GM20431 (cell line): ENCODE results near the gene TINCR.

ENCODE experiments used
- in situ Hi-C: fragments of 300-500 bp; cut with MseI, MboI; formaldehyde crosslinking; loops from one replicate; pipeline ENCODE4 v1.15.0; 2020; ENCODE audit warnings: low sequenced_read_pairs; ENCODE audit not compliant: unreplicated experiment

Gene TINCR

GRCh38 chr19:5590151-5590864 is 22.6 kb upstream of the TINCR start:
- in situ Hi-C loops, result no loop called here

DNA sequence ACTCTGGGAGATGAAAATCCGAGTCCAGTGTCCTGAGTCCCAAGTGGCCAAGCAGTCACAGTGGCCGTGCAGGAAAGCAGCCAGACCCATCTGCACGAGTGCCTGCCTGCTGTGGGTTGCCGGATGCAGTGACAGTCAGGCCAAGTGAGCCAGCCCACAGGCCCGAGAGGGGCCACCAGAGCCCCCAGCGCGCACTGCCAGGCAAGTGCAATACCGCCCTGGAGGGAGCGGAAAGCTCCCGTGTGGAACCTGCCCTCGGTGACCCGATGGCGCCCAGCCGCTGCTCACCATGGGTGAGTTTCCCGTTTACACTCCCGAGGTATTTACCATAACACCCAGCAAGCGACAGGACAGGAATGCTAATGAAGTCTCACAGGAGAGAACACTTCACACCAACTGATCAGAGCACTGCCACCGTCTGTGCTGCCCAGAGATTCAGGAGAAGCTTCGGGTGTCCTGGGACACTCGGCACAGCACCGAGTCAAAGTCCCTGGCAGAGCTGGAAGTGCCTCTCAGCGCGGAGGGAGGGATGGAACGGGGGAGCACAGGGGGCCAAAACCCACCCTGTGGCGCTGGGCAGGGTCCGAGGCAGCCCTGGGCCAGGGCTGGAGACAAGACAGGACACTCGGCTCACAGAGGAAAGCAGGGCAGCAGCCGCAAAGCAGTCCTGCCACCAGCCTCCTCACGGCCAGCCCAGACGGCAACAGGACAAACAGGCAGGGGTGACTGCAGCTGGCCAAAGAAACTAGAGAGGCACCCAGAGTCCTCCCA is 21.3 kb upstream of the TINCR start:
- in situ Hi-C loops, result no loop called here

GRCh38 chr19:5588441-5588840 is 20.7 kb upstream of the TINCR start:
- in situ Hi-C loops, result no loop called here

DNA sequence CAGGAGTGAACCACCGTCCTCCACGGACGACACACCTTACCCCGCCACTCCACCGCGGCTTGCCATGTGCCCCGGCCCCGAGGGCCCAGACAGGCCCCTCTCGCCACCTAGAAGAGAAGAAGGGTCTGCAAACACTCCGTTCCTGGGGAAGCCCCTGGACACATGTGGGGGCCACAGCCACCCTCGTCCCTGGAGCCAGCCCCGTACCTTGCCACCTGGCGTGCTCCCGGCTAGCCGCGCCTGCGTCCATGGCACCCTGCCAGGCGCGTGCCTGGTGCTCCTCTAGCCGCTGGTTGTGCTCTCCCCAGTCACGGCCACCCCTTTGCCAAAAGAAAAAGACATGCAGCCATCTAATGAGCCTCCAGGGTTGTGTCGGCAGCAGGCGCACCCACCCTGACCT is 19.9 kb upstream of the TINCR start:
- in situ Hi-C loops, result no loop called here

- in situ Hi-C loops, result no loop called here
Observed at GRCh38 chr19:5587071-5587455, 19.3 kb upstream of the TINCR start.

GRCh38 chr19:5586300-5587070 is 18.7 kb upstream of the TINCR start:
- in situ Hi-C loops, result no loop called here

GRCh38 chr19:5585461-5586299 is 17.9 kb upstream of the TINCR start:
- in situ Hi-C loops, result no loop called here

DNA sequence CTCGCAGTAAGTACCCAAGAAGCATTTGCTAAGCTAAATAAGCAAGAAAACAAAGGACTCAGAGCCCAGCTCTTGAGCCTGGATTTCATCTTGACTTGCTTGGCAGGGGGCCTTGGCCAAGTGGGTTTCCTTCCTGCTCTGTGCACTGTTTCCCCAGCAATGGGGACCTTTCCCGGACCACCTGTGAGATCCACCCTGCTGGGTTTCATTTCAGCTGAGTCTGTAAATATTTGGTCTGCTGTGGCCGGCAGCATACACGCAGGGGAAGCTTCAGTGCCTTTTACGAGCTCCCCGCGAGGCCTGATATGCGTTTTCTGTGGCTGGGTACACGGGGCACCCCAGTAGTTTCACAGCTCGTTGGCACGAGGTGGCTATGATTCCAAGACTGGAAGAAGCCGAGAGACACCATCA is 12.4 kb upstream of the TINCR start:
- in situ Hi-C loops, result no loop called here

GRCh38 chr19:5579697-5580096 is 11.9 kb upstream of the TINCR start:
- in situ Hi-C loops, result no loop called here

DNA sequence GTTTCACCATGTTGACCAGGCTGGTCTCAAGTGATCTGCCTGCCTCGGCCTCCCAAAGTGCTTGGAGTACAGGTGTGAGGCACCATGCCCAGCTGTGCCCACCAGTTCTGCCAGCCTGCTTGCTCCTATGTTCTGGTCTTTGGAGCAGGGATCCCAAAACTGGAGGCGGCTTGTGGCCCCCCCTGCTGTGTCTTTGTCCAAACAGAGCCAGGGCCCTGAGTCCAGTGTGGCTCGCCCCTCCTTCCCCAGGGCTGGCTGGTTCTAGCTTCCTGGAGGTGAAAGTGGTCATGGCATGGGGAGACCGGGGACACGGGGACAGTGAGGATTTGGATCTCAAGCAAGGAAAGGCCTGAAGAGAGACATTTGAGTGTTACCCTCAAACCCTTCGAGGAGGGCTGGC is 11.5 kb upstream of the TINCR start:
- in situ Hi-C loops, result no loop called here

GRCh38 chr19:5578097-5578846 is 10.5 kb upstream of the TINCR start:
- in situ Hi-C loops, result no loop called here

DNA sequence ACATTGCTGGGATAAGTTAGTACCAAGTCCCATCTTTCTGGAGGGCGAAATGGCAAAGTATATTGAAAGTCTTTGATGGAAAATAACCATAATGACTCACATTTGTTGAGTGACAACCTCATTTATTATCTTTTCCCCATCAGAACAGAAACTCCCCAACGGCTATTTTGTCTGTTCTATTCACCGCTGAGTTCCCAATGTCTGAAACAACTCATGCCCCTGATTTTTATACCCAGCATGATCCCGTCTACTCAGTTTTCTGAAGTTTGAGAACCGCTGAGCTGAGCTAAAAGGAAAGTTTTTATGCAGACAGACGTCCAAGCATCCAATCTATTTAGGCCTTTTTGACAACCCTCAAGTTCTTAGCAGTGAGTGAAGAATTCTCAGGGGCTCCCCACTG is 7.8 kb upstream of the TINCR start:
- in situ Hi-C loops, result no loop called here

GRCh38 chr19:5572556-5573286 is 5.0 kb upstream of the TINCR start:
- in situ Hi-C loops, result no loop called here

- in situ Hi-C loops, result no loop called here
Observed at GRCh38 chr19:5571777-5572176, 4.0 kb upstream of the TINCR start.

GRCh38 chr19:5567970-5568407 is 236 bp upstream of the TINCR start:
- in situ Hi-C loops, result no loop called here

GRCh38 chr19:5564930-5565329 is 2.8 kb downstream of the TINCR start:
- in situ Hi-C loops, result no loop called here

DNA sequence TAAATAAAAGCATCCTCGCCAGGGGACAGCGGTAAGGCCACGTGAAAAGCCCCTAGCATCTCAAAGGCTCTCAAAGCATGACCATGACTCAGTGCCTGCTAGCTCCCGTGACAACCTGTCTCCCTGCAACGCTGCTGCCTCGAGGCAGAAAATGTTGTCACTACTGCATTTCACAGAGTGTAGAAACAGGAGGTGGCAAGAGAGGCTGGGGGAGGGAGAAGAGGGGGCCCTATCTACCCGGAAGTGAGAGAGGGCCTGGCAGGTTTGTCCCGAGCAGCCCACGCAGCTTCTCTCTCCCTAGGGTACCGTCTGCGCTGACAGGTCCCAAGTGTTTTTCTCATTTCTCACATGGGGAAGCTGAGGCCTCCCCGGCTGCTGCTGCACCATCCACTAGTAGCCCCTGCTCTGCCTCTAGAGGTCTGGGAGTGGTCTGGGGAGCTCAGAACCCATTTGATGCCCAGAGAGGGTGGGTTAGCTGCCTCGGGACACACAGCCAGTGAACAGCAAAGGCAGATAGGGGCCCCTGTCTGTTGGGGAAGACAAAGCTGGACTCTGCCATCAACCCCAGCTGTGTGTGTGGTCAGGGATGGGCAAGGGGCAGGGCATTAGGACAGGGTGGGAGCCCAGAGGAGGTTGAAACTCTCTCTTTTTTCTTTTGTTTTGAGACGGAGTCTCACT is 3.7 kb downstream of the TINCR start:
- in situ Hi-C loops, result no loop called here

- in situ Hi-C loops, result no loop called here
Observed at GRCh38 chr19:5563008-5563431, 4.7 kb downstream of the TINCR start.
